ENCODE results near the gene SPATA6L. TPM values are rescaled to one million over a fixed set of nuclear protein-coding genes. Genes with fewer than 3 reads are reported as not detected.

SPATA6L gene
- total RNA-seq, 1 donor from 2014 or later: 4.3 TPM

- peak; percentile 30 for DNase-seq (ENCODE audit: low spot score)
These were observed 107.8 kb downstream of the SPATA6L start for GRCh38 chr9:4558371-4558998.

- DNase-seq (ENCODE audit: low spot score): no peak
These were observed 111.0 kb downstream of the SPATA6L start for GRCh38 chr9:4555236-4555635.

- no peak for DNase-seq (ENCODE audit: low spot score)
These were observed 112.3 kb downstream of the SPATA6L start for GRCh38 chr9:4553951-4554381.

- DNase-seq (ENCODE audit: low spot score): peak; percentile 54
These were observed 115.3 kb downstream of the SPATA6L start for GRCh38 chr9:4550777-4551484.

DNA sequence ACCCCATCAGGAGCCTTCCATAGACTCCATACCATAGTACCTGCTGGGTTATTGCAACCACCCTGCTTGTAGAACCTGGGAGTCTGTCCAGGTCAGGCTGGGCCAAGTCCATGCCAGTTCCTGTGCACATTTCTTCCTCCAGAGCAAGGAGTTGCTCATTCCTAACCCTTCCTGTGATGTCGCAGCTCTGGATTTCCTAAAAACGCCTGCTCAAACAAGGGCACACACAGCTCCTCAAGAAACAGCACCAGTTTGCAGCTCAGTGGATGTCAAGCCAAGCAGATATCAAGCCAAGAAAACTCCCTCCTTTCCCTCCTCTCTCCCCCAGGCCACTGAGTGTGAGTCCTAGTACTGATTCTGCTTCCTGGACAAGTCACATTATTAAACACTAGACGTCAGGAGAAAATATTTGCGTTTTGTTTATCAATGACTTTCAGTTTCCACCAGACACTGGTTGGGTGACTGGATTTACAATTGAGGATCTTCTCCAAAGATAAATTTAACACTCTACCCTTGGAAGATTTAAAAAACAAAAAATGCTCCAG lies 116.5 kb downstream of the SPATA6L start:
- no peak for DNase-seq (ENCODE audit: low spot score)

GRCh38 chr9:4548811-4549725 lies 117.2 kb downstream of the SPATA6L start:
- DNase-seq (ENCODE audit: low spot score): no peak

Other genes starting within 250 kb of the SPATA6L start
- 3.9 TPM for gene SLC1A1, start 176.0 kb downstream of the SPATA6L start, total RNA-seq (ENCODE audit: insufficient read depth, low replicate concordance)
- gene PLPP6, start 4.2 kb downstream of the SPATA6L start, total RNA-seq (ENCODE audit: insufficient read depth, low replicate concordance): 5.8 TPM
- 52.7 TPM for gene CDC37L1, start 13.1 kb upstream of the SPATA6L start, total RNA-seq (ENCODE audit: insufficient read depth, low replicate concordance)
- 39.2 TPM for gene AK3, start 74.7 kb upstream of the SPATA6L start, total RNA-seq (ENCODE audit: insufficient read depth, low replicate concordance)
- gene RCL1, start 126.5 kb upstream of the SPATA6L start, total RNA-seq (ENCODE audit: insufficient read depth, low replicate concordance): 20.0 TPM

Data from umbilical cord (tissue), 2 donors.